HG02642 (cell line): Measurements from ENCODE around the gene EGFL7.
"Not testable (repeated sequence)": the region's sequence is repeated elsewhere in the genome, so short reads cannot be mapped to it uniquely, and the experiment has no call there.

Experiments used
- ATAC-seq: cut with Tn5 transposase; IDR thresholded peaks from one replicate; pipeline ENCODE4 v1.9.1; 2021; ENCODE audit warnings: mild to moderate bottlenecking; ENCODE audit not compliant: unreplicated experiment, poor library complexity

Gene EGFL7

DNA sequence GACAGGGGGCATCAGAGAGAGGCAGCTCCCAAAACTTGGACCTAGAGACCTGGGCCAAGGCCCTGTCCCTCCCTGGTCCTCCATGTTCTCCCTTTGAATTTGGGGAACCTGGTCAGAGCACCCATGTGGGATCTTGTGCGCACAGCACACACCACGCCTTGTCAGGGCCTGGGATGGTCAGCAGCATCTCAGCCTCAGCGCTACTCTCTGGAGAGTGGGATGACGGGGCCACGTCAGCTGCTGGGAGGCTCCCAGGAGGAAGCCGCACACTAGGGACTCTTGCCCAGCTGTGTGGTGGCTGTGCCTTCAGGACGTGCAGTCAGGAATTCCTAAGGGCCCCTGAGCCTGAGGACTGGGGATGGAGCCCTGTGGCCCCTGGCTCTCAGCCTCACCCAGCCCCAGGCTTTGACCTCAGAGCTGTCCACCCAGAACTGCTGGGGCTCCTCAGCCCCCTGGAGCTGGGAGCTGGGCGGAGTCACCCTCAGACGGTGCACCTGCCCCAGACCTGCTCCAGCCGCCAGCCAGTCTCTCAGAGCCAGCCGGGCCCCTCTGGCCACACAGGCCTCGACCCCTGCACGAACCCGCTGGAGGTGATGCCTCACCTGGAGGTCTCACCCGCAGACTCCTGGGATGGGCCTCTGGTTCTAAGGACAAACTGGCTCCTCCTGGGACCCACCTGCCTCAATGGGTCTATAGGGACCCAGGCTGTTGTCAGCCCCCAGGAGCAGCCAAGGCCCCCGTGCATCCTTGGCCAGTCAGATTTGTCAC, 38.3 kb upstream of the EGFL7 start:
- ATAC-seq: no peak

DNA sequence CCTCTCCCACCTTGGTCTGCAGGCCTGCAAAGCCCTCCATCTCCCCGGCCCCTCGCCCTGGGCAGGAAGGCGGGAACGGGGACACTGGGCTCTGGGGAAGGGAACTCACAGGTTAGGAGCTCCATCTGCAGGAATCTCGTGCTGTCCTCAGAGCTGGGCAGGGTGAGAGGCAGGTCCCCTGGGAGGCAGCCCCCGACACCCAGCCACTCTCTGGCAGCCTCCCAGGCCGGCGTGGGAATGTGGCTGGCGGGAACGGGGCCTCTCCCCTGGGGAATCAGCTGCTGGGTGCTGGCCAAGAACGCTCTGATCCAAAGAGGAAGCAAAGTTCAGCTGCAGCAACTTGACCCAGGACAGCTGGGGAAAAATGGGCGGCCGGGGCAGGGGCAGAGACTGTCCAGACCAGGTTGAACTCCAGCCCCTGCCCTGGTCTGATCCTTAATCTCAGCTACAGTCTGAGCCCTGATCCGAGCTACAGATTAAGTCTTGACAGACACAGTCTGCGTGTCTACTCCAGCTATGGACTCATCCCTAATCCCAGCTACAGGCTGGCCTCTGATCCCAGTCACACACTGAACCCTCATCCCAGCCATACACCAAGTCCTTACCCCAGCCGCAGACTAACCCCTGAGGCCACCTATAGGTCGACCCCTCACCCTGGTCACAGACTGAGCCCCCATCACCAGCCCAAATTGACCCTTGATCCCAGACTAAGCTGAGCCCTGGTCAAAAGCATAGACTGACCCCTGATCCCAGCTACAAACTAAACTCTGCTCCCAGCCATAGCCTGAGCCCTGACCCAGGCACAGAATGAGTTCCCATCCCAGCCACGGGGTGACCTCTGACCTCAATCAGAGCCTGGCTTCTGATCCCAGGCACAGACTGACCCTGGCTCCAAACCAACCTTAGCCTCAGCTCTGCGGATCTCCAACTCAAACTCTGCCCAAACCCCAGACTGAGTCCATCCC, 37.3 kb upstream of the EGFL7 start:
- no peak for ATAC-seq

DNA sequence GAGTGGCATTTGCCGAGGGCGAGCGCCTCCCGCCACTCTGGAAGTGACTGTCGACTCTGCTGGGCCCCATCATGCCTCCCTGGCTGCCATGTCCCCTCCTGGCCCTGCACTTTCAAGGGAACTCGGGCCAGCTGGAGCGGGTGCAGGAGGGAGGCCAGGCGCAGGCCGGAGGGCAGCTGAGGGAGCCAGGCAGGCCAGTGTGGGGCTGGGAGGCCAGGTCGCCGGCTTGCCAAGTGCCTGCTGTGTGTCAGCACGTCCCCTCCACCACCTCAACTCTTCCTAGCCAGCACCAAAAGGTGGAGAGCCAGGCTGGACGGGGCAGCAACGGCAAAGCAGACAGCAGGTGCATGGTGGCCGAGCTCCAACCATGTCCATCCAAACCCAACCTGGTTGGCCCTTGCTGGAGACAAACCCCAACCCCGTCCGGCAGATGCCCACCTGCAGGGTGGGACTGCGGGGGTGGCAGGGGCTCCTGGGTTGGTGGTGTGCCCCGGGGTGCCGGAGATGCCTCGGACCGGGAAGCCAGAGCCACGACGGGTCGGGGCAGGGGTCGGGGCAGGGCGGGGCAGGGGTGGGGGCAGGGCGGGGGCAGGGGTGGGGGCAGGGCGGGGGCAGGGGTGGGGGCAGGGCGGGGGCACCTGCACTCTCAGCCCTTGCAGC, 36.5 kb upstream of the EGFL7 start:
- ATAC-seq: no peak

DNA sequence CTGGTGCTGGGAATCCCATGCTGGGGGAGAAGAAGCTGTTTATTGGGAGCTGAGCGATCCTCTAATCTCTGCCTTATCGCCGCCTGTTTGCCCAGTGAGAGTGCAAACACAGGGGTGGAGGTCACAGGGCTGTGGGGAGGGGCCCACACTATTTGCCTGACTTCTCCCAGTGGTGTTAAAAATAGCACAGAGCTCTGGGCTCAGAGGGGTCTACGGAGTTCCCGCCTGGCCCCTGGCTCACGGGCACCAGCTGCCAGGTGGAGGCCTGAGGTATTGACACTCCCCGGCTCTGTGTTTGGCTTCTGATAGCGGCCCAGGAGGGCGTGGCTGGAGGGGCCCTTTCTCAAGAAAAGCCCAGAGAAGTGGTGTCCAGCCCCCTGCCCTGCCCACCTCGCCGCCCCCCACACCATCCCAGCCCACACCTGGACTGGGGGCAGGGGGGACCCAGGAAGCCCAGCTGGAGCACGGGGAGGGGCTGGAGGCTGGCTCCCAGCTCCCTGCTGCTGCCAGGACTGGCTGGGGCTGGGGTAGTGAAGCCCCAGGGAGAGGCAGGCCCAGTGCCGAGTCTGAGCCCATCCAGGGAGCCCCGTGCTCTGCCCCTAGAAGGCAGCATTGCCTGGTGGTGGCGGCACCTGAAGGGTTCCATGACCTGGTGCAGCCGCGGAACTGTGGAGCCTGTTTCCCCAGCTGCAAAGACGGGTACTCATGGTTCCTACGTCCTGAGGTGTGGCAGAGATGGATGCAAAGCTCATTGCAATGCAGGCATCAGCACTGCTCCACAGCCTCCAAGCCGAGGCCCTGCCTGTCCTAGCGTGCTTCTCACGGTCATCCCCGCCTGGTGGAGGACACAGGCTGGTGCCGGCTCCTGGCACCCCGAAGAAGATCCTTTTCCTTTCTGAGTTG, 35.7 kb upstream of the EGFL7 start:
- ATAC-seq: no peak

DNA sequence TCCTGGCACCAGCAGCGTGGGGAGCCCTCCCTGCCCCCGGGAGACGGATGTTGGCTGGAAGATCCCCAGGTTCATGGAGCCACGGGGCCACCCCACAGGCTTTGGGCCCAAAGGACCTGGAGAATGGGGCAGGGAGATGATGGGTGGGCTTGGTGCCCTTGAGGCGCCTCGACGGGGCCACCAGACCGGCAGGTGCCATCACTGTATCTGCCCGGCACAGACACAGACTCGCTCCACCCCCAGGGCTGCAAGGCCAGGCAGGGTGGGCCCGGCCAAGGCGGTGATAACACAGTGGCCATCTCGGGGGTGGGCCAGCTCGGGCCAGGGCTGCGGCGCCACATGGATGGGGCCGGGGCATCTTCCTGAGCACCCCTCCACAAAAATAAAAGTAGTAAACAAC, 35.0 kb upstream of the EGFL7 start:
- no peak for ATAC-seq

DNA sequence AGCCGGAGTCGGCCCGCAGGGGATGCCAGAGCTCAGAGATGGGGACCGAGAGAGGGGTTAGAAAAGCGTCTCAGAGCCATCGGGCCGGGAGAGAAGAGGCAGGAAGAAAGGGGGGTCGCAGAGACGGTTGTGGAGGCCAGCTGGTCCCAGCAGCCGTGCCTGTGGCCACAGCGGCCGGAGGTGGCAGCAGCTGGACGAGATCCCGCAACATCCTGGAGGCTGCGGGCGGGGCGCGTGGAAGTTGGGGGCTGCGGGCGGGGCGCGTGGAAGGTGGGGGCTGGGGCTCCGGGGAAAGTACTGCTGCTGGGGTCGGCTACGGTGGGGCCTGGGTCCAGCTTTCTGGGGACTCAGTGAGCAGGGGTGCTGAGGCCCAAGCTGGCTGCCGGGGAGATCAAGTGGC, 34.4 kb upstream of the EGFL7 start:
- no peak for ATAC-seq

DNA sequence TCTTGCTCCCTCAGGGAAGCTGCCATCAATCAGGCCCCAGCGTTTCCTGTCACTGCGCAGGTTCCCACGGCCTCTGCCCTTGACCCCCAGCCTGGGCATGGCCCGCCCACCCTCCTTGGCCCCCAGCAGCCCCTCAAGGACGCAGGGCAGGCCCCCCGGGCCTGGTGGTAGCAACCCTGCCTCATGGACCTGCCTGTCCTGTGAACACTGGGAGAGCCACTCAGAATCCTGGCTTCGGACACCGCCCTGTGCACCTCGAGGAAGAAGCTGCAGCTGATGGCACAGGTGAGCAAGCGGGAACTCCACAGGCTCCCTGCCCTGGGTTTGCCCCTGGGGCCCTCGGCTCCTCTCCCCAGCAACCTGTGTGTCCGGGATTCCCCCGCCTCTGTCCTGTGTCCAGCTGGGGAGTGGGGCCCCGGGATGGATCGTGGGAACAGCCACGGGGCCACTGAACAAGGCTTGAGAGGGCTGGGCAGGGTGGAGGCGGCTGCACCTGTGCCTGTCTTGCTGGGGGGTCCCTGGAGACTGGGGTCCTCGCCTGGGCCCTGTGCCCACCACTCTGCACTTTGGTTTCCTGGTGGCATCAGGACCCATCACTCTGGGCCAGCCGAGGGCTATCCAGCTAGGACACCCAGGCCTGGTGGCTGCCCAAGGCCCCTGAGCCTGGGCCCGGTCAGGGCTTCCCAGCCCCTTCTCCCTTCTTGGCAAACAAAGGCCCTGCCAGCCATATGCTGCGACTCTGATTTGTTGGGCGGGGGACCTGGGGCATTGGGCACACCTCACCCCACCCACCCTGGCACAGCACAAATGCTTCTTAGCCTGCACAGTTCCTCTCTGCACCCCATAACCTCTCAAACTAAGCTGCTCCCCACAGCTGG, 33.5 kb upstream of the EGFL7 start:
- no peak for ATAC-seq

DNA sequence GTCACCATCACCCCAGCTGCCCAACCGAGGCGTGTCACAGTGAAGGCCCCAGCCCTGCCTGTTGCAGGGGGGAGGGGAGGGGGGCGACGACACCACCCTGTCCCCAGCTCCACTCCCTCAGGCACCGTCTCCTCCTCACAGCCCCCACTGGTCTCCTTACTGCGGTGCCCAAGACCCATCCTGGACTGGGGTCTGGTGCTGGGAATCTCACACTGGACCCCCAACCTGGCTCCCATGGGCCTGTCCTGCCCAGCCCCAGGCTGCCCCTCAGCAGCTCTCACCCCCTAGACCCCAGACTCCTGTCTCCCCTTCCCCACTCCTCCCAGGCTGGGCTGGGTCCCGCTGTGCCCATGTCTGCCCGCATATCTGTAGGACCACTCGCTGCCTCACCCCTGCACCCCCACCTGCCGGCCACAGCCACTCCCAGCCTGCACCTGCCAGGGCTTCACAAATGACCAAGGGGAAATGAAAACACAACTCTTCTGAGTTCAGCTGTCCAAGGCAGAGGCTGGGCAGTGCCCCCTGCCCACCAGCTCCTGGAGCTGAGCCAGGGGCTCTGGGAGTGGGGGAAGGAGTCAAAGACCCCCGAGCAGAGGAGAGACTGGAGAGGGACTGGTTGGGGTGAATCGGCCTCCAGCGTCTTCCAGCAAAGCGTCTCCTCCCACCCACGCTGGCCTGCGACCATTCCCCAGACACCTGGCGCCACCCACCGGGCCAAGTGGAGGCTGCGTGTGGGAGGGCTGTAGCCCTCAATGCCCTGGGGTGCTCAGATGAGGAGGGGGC, 32.6 kb upstream of the EGFL7 start:
- ATAC-seq: no peak

DNA sequence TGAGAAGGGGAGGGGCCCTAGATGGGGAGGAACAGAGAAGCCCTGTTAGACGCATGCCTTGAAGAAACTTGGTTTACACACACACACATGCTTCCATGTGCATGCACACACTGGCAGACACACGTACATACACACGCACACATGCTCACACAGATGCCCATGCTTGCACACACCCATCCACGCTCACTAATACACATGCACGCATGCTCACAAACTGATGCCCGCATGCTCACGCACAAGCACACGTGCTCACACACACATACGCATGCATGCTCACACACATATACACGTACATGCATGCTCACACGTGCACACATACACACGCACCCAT, 32.1 kb upstream of the EGFL7 start:
- no peak for ATAC-seq

DNA sequence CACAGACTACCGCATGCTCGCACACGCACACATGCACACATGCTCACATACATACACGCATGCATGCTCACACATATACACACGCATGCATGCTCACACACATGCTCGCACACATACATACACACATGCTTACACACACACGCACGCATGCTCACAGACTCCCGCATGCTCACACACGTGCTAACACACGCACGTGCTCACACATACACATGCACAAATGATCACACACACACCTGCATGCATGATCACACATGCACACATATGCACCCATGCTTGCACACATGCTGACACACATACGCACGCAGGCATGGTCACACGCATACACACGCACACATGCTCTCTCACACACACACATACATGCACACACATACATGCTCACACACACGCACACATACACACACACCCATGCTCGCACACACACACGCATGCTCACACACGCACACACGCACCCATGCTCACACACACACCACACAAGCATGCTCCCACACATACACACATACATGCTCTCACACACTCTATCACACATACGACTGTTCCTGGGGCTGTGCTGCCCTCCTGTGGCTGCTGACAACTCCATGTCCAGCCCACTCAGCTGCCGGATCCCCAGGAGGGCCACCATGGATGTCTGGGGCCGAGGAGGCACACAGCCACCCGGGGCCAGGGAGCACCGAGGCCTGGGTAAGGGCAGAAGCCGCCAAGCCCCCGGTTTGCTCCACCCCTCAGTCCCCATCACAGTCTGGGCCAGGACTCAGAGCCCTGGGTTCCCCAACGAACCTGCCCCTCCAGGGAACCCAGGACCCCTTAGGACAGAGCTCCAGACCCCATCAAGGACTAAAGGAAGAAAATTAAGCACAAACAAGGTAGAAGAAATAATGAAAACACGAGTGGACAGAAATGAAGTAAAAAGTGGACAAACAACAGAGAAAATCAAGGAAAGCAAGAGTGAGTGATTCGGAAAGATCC, 31.4 kb upstream of the EGFL7 start:
- no peak for ATAC-seq

DNA sequence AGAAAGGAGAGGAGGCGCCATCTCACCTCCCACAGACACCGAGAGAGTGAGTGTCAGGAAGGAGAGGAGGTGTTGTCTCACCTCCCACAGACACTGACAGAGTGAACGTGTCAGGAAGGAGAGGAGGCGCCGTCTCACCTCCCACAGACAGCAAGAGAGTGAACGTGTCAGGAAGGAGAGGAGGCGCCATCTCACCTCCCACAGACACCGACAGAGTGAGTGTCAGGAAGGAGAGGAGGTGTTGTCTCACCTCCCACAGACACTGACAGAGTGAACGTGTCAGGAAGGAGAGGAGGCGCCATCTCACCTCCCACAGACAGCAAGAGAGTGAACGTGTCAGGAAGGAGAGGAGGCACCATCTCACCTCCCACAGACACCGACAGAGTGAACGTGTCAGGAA, 30.6 kb upstream of the EGFL7 start:
- not testable (repeated sequence) for ATAC-seq

DNA sequence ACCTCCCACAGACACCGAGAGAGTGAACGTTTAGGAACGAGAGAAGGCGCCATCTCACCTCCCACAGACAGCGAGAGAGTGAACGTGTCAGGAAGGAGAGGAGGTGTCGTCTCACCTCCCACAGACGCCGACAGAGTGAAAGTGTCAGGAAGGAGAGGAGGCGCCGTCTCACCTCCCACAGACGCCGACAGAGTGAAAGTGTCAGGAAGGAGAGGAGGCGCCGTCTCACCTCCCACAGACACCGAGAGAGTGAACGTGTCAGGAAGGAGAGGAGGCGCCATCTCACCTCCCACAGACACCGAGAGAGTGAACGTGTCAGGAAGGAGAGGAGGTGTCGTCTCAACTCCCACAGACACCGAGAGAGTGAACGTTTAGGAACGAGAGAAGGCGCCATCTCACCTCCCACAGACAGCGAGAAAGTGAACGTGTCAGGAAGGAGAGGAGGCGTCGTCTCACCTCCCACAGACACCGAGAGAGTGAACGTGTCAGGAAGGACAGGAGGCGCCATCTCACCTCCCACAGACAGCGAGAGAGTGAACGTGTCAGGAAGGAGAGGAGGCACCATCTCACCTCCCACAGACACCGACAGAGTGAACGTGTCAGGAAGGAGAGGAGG, 30.1 kb upstream of the EGFL7 start:
- ATAC-seq: not testable (repeated sequence)

DNA sequence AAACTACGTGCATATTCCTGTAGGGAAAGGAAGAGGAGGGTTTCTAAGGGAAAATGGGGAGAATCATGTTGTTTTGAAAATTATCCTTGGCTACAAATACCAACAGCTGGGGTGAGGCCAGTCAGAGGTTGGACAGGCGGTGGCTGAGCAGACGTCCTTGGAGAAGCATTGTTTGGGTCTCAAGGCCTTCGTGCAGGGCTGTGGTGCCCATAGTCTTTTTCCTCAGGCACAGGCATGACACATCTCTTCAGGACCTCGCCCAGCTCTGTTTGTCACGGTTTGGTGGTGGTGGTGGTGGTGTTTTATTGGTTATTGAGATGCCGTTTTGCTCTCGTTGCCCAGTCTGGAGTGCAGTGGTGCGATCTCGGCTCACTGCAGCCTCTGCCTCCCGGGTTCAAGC, 27.8 kb upstream of the EGFL7 start:
- ATAC-seq: no peak

DNA sequence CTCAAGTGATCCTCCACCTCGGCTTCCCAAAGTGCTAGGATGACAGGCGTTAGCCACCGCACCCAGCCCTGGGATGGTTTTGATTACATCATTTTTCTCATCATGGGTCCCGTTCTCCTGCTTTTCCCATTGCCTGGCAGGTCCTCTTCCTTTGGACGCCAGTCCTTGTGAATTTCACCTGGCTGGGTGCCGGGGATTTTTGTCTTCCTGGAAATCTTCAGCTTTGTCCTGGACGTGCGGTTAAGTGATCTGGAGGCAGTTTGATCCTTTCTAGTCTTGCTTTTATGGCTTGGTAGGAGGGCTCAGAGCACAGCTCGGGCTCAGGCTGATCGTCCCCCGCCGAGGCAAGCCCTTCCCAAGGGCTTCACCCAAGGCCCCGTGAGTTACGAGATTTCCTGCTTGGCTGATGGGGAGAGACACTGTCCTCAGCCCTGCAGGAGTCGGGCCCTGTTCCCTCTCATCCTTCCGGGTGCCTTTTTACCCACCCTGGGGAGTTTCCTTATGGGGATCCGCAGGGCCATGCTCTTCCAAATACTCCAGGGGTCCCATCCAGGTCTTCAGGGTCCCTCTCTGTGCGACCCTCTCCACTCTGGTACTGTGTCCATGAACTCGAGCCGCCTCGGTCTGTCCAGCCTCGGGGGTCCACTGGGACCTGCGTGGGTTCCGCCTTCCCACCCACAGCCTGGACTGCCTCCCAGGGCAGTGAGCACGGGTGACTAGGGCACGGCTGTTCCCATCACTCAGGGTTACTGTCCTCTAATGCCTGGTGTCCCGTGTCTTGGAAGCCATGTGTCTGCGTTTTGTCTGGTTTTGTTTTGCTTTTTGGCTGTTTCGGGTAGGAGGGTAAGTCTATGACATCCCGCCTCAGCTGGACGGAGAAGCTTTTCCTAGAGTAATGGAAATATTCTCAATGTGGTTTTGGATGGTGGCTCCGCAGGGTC, 22.3 kb upstream of the EGFL7 start:
- no peak for ATAC-seq

DNA sequence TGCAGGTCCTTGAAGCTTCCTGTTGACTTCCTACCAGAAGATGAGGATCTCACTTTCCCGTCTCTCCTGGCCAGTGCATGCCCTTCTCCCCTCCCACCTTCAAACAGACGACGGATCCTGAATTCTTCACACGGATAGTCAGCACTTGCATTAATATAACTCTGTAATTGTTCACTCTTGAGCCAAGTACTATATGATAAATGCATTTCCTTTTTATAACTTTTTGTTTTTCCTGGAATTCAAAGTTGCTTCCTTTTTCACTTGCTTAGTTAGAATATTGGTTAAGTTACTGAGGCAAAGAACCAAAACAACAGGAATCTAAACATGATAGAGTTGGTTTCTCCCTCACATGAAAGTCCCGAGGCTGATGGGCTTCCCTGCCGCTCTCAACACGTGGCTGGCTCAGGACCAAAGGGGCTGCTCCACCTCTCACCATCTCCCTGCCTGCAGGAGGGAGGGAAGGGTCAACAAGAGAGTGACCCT, 20.2 kb upstream of the EGFL7 start:
- no peak for ATAC-seq
